Neuronal stem cell (in vitro differentiated cells): ENCODE data around the gene ATP2C2.
A peak's percentile ranks its signal among the peaks of the same experiment; 100 is the strongest.

ENCODE experiments used
- DNase-seq: peaks from one replicate; pipeline ENCODE4 v3.0.0-alpha.2; 2013; ENCODE audit warnings: low spot score
- H2AFZ ChIP-seq: one replicate; pipeline ENCODE4 v1.6.1; 2013; ENCODE audit warnings: mild to moderate bottlenecking, low read length, inconsistent platforms
- H2AK5ac ChIP-seq: 2 replicates; pipeline ENCODE4 v1.6.1; 2013; ENCODE audit warnings: low read depth, mild to moderate bottlenecking, inconsistent platforms, low read length, moderate library complexity, mixed read lengths
- H2BK120ac ChIP-seq: 2 replicates; pipeline ENCODE4 v1.6.1; 2013; ENCODE audit warnings: low read depth, mild to moderate bottlenecking, inconsistent platforms, low read length, moderate library complexity, mixed read lengths
- H2BK12ac ChIP-seq: one replicate; pipeline ENCODE4 v1.6.1; 2013; ENCODE audit warnings: low read length, inconsistent platforms
- H2BK15ac ChIP-seq: 2 replicates; pipeline ENCODE4 v1.6.1; 2013; ENCODE audit warnings: mild to moderate bottlenecking, low read length, inconsistent platforms, mixed read lengths
- H2BK5ac ChIP-seq: one replicate; pipeline ENCODE4 v1.6.1; 2013; ENCODE audit warnings: inconsistent platforms, mild to moderate bottlenecking, low read length, moderate library complexity
- H3K14ac ChIP-seq: one replicate; pipeline ENCODE4 v1.6.1; 2013; ENCODE audit warnings: low read length, inconsistent platforms
- H3K18ac ChIP-seq: 2 replicates; pipeline ENCODE4 v1.6.1; 2013; ENCODE audit warnings: low read length, inconsistent platforms
- H3K23ac ChIP-seq: 2 replicates; pipeline ENCODE4 v1.6.1; 2013; ENCODE audit warnings: low read depth, mild to moderate bottlenecking, mixed read lengths, low read length, inconsistent platforms; ENCODE audit not compliant: poor library complexity
- H3K27ac ChIP-seq: replicated peaks from 3 replicates; pipeline ENCODE4 v1.5.1; 2013; ENCODE audit warnings: low read length, inconsistent platforms
- H3K27me3 ChIP-seq, 3 experiments: 2 replicates each; pipeline ENCODE4 v1.6.1; 2013; ENCODE audit warnings: low read length in 3 of 3, mild to moderate bottlenecking in 2 of 3, inconsistent platforms in 1 of 3, low read depth in 1 of 3, mixed read lengths in 1 of 3, moderate library complexity in 1 of 3; ENCODE audit not compliant: control insufficient read depth in 3 of 3, insufficient read depth in 3 of 3
- H3K36me3 ChIP-seq, 2 donors: replicated peaks in 1 of 2; 2 replicates each; pipeline ENCODE4 v1.6.1; 2013; ENCODE audit warnings: low read length in 2 of 2; ENCODE audit not compliant: control insufficient read depth in 2 of 2, insufficient read depth in 2 of 2
- H3K4ac ChIP-seq: 2 replicates; pipeline ENCODE4 v1.6.1; 2013; ENCODE audit warnings: inconsistent platforms, mild to moderate bottlenecking, low read length, moderate library complexity
- H3K4me1 ChIP-seq, 2 donors: 1 replicate in 1 of 2; 2 replicates in 1 of 2; pipeline ENCODE4 v1.6.1; 2013; ENCODE audit warnings: low read length in 2 of 2, low read depth in 1 of 2; ENCODE audit not compliant: control insufficient read depth in 2 of 2, insufficient read depth in 1 of 2
- H3K4me2 ChIP-seq: one replicate; pipeline ENCODE4 v1.6.1; 2013; ENCODE audit warnings: mild to moderate bottlenecking, low read length, inconsistent platforms; ENCODE audit not compliant: insufficient read depth, poor library complexity, severe bottlenecking
- H3K4me3 ChIP-seq, 2 donors: 2 replicates each; pipeline ENCODE4 v1.5.1; 2013; ENCODE audit warnings: low read length in 2 of 2, mild to moderate bottlenecking in 2 of 2, inconsistent platforms in 1 of 2, moderate library complexity in 1 of 2
- H3K79me1 ChIP-seq: one replicate; pipeline ENCODE4 v1.6.1; 2013; ENCODE audit warnings: low read depth, mild to moderate bottlenecking, inconsistent platforms, low read length, moderate library complexity
- H3K9ac ChIP-seq: one replicate; pipeline ENCODE4 v1.6.1; 2013; ENCODE audit warnings: mild to moderate bottlenecking, low read depth, low read length, inconsistent platforms; ENCODE audit not compliant: poor library complexity
- H3K9me3 ChIP-seq, 2 donors: replicated peaks in 1 of 2; 2 replicates each; pipeline versions ENCODE3 to v1.6.1; 2013; ENCODE audit warnings: low read length in 2 of 2, mild to moderate bottlenecking in 2 of 2, inconsistent platforms in 1 of 2, low read depth in 1 of 2, mixed read lengths in 1 of 2, moderate library complexity in 1 of 2; ENCODE audit not compliant: control insufficient read depth in 2 of 2, insufficient read depth in 1 of 2
- H4K8ac ChIP-seq: one replicate; pipeline ENCODE4 v1.6.1; 2013; ENCODE audit warnings: low read depth, mild to moderate bottlenecking, inconsistent platforms, low read length, moderate library complexity
- H4K91ac ChIP-seq: one replicate; pipeline ENCODE4 v1.6.1; 2013; ENCODE audit warnings: low read length, low read depth, mild to moderate bottlenecking, inconsistent platforms; ENCODE audit not compliant: poor library complexity
- WGBS, 2 donors: extraction: QIAGEN DNeasy Blood & Tissue Kit; methylation state at CpG; one replicate each; pipeline ENCODE4 v1.1.7; 2013; ENCODE audit warnings: missing lambda C conversion rate in 2 of 2, mixed read lengths in 1 of 2; ENCODE audit not compliant: insufficient read length in 2 of 2, insufficient replicate concordance in 1 of 2; ENCODE audit errors: extremely low coverage in 2 of 2; 5-methylcytosine and 5-hydroxymethylcytosine counted together

ATP2C2 gene

DNA sequence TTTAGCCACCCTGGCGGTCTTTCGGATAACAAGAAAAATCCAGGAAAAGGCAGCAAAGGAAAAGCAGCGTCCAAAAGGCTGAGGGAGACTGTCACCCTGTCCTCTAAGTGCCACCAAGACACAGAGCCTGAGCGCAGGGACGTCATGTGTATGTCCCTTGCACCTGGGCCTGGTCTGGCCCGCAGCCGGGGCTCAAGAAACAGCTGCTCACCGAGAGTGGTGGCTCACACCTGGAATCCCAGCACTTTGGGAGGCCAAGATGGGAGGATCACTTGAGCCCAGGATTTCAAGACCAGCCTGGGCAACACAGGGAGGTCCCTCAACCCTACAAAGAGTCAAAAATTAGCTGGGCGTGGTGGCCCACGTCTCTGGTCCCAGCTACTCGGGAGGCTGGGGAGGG is 145.3 kb downstream of the ATP2C2 start:
- Histone ChIP-seq H3K4me3 (no peak overlapping the region), H3K79me1 (no peaks in the 10 kb centered on the region), H3K18ac (no peak overlapping the region), H3K9me3 (no peaks in the 10 kb centered on the region), H2BK12ac (no peak overlapping the region), H2BK5ac (no peak overlapping the region), H4K8ac (no peak overlapping the region), H2BK15ac (peak overlapping the region; percentile 5), H3K4me2 (no peak overlapping the region), H3K27me3 (no peaks in the 10 kb centered on the region), H3K14ac (no peak overlapping the region), H3K36me3 (no peaks in the 10 kb centered on the region), H2AK5ac (peak overlapping the region; percentile 8), H2AFZ (peak overlapping the region; percentile 9), H3K9ac (no peak overlapping the region), H3K23ac (no peak overlapping the region), H3K4ac (no peak overlapping the region), H2BK120ac (no peak overlapping the region), H3K4me1 (peaks cover 16 to 35% of the 10 kb centered on the region in 2 donors), H3K27ac (no peak overlapping the region), H4K91ac (no peak overlapping the region)
- DNase-seq: no peak
- no CpG with 5 or more reads among the region's 11 CpGs for WGBS, 2 donors
